Nephron (organoid): ENCODE measurements around the gene IBSP.

Source experiments
- H3K27ac Mint-ChIP-seq, 3 experiments: 2 replicates each; pipeline ENCODE4 v1.8.0; 2020; ENCODE audit warnings: mixed read lengths in 3 of 3, mild to moderate bottlenecking in 2 of 3, moderate library complexity in 1 of 3
- H3K27me3 Mint-ChIP-seq: 2 replicates; pipeline ENCODE4 v1.8.0; 2021; ENCODE audit warnings: low read depth, mild to moderate bottlenecking, moderate library complexity, mixed read lengths
- H3K36me3 Mint-ChIP-seq: 2 replicates; pipeline ENCODE4 v1.8.0; 2020; ENCODE audit warnings: low read depth, mixed read lengths
- H3K4me1 Mint-ChIP-seq: 2 replicates; pipeline ENCODE4 v1.8.0; 2020; ENCODE audit warnings: mixed read lengths
- H3K4me3 Mint-ChIP-seq, 3 experiments: 2 replicates each; pipeline ENCODE4 v1.8.0; 2020; ENCODE audit warnings: mild to moderate bottlenecking in 3 of 3, mixed read lengths in 3 of 3, moderate library complexity in 2 of 3
- H3K9me3 Mint-ChIP-seq: 2 replicates; pipeline ENCODE4 v1.8.0; 2020; ENCODE audit warnings: mixed read lengths
- CTCF ChIP-seq, 3 experiments: fragments of 200-600 bp; sonication (generic); IDR thresholded peaks; one replicate each; pipeline ENCODE4 v1.5.0; 2021; ENCODE audit warnings: antibody characterized with exemption in 3 of 3; ENCODE audit not compliant: unreplicated experiment in 3 of 3

Gene IBSP

DNA sequence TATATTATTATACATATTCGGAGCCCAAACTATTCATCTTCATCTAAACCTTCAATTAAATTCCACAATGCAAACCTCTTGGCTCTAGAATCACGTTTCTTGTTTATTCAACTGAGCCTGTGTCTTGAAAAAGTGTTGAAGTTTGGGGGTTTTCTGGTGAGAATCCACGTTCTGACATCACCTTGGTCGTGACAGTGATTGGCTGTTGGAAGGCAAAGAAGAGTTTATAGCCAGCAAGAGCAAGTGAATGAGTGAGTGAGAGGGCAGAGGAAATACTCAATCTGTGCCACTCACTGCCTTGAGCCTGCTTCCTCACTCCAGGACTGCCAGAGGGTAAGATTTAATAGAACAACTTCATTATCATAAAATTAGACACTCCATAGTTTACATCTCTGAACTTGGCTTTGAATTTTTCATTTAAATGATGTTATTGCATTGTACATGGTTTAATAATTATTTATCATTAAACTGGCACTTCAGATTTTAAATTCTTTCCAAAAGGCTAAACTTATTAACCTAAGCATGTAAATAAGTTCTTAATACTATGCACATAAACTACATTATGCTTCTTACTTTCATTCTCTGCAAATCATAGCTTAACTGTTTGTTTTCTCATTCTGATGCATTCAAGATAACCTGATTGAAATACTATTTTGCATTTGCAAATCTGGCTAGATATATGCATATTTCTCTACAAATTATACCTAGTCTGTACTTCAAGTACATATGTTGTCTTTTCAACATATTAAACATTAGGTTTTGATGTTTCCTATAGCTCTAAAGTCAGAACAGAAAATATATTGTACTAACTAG, at the start of gene IBSP:
Gene IBSP, plus strand, starts transcription at position 254 of the 813 bp plus-strand sequence. CDS start 2,808 bp downstream, outside the sequence.
- Mint-ChIP-seq H3K4me1 (no peaks in the 10 kb centered on the region), H3K4me3 (no peak within 1 kb of the TSS), H3K27me3 (no peaks in the 10 kb centered on the region), H3K27ac (no peak within 1 kb of the TSS), H3K9me3 (no peaks in the 10 kb centered on the region), H3K36me3 (no peaks in the 10 kb centered on the region)
- TF ChIP-seq CTCF (IDR thresholded peaks at IDR 0.05; ENCODE audit: unreplicated experiment in 3 of 3), result no peak

DNA sequence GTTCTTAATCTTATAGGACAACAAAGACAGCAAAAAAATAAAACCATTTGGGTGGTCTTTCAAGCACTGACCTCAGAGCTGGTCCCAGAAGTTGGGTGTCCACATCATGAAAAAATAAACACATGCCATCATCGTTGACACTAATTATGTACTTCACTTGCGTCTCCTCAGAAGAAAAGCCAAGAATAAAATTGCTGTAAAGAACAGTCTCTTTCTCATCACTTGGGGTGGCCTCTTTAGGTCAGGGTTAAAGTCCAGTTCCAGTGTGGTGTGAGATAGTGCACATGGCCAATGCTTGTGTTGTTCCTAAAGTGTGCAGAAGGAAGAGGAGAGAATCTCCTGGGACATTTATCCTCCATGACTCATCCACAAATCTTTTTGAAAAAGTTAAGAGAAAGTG, 49.5 kb upstream of the IBSP start:
- H3K36me3 Mint-ChIP-seq, result no peaks in the 10 kb centered on the region
- H3K27me3 Mint-ChIP-seq, result no peaks in the 10 kb centered on the region
- no peak for TF ChIP-seq CTCF (IDR thresholded peaks at IDR 0.05; ENCODE audit: unreplicated experiment in 3 of 3)
- H3K4me3 Mint-ChIP-seq, result no peak overlapping the region
- peaks cover 5% of the 10 kb centered on the region for H3K9me3 Mint-ChIP-seq
- no peak overlapping the region for H3K27ac Mint-ChIP-seq
- H3K4me1 Mint-ChIP-seq, result no peaks in the 10 kb centered on the region

DNA sequence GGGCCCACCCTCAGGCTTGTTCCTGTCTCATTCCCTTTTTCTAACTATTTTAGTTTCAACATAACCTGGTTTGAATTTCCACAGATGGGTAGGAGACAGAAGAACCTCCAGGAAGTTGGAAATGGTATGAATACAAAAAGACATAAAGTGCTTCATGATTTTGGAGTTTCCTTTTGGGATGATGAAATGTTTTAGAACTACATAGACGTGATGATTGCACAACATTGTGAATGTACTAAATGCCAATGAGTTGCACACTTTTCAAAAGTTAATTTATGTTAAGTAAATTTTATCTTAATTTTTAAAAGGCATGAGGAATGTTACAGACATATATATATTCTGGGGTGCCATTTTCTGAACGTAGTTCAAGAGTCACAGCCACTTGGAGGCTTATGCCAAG, 41.1 kb upstream of the IBSP start:
- H3K36me3 Mint-ChIP-seq, result no peaks in the 10 kb centered on the region
- H3K27me3 Mint-ChIP-seq, result no peaks in the 10 kb centered on the region
- H3K4me3 Mint-ChIP-seq, result no peak overlapping the region
- no peak for TF ChIP-seq CTCF (IDR thresholded peaks at IDR 0.05; ENCODE audit: unreplicated experiment in 3 of 3)
- no peak overlapping the region for H3K27ac Mint-ChIP-seq
- H3K4me1 Mint-ChIP-seq, result no peaks in the 10 kb centered on the region
- peaks cover 7% of the 10 kb centered on the region for H3K9me3 Mint-ChIP-seq

GRCh38 chr4:87762311-87762710, 37.0 kb upstream of the IBSP start:
- H3K9me3 Mint-ChIP-seq, result no peaks in the 10 kb centered on the region
- H3K27me3 Mint-ChIP-seq, result no peaks in the 10 kb centered on the region
- H3K4me3 Mint-ChIP-seq, result no peak overlapping the region
- no peaks in the 10 kb centered on the region for H3K36me3 Mint-ChIP-seq
- H3K4me1 Mint-ChIP-seq, result no peaks in the 10 kb centered on the region
- no peak overlapping the region for H3K27ac Mint-ChIP-seq
- TF ChIP-seq CTCF (IDR thresholded peaks at IDR 0.05; ENCODE audit: unreplicated experiment in 3 of 3), result no peak

DNA sequence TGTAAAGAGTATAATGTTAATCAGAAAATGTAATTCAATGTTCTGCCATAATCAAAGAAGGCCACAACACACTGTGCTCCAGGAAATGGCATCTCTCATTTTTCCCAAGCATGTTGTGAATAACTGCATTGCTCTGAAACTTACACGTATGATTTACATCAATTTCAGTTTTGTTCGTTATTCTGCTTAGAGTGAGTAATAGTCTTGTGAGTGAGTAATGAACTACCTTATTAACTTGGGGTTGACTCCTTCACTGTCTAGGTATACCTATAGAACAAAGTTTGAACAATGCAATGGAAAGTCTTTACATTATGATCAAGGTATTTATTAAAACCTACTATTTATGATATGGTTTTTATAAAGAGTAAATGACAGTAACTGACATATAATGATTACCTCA, 17.8 kb upstream of the IBSP start:
- no peak overlapping the region for H3K27ac Mint-ChIP-seq

More for the DNA sequence above, 17.8 kb upstream of the IBSP start:
- H3K36me3 Mint-ChIP-seq, result no peaks in the 10 kb centered on the region
- H3K4me1 Mint-ChIP-seq, result no peaks in the 10 kb centered on the region
- H3K9me3 Mint-ChIP-seq, result no peaks in the 10 kb centered on the region
- H3K4me3 Mint-ChIP-seq, result no peak overlapping the region
- H3K27me3 Mint-ChIP-seq, result no peaks in the 10 kb centered on the region
- no peak for TF ChIP-seq CTCF (IDR thresholded peaks at IDR 0.05; ENCODE audit: unreplicated experiment in 3 of 3)
